HL-60 (cell line): ENCODE data around the gene APOM.

Experiments
- DNase-seq, 2 experiments: peaks; one replicate each; pipeline ENCODE4 v3.0.0-alpha.2; 2010 to 2020; ENCODE audit warnings: low read depth in 1 of 2, low spot score in 1 of 2
- H3K27ac ChIP-seq: fragments of 250-450 bp; sonication (Bioruptor Pico); replicated peaks from 2 replicates; pipeline ENCODE4 v1.5.1; 2020; ENCODE audit warnings: mild to moderate bottlenecking, moderate library complexity
- H3K27me3 ChIP-seq: fragments of 250-450 bp; sonication (Bioruptor Pico); 2 replicates; pipeline ENCODE4 v1.5.1; 2021; ENCODE audit warnings: mild to moderate bottlenecking, moderate library complexity; ENCODE audit not compliant: insufficient read depth, poor library complexity, severe bottlenecking
- H3K4me3 ChIP-seq: replicated peaks from 2 replicates; pipeline ENCODE4 v1.5.1; 2011; ENCODE audit warnings: mild to moderate bottlenecking, control low read depth, low read length; ENCODE audit not compliant: insufficient read depth
- GABPA ChIP-seq: IDR thresholded peaks from 2 replicates; pipeline ENCODE4 v1.6.1; 2012; ENCODE audit warnings: low read depth
- POLR2AphosphoS5 ChIP-seq: IDR thresholded peaks from 2 replicates; pipeline ENCODE4 v1.6.1; 2012; ENCODE audit warnings: low read depth
- REST ChIP-seq: IDR thresholded peaks from 2 replicates; pipeline ENCODE4 v1.6.1; 2012; ENCODE audit warnings: low read depth; ENCODE audit not compliant: insufficient replicate concordance
- SPI1 ChIP-seq: IDR thresholded peaks from 2 replicates; pipeline ENCODE4 v1.6.1; 2012; ENCODE audit warnings: low read depth, mild to moderate bottlenecking, borderline replicate concordance
- TF ChIP-seq, protein P1 (sequence below): IDR thresholded peaks from one replicate; pipeline ENCODE4 v1.5.1; 2011; ENCODE audit warnings: low read length, control low read depth, inconsistent platforms; ENCODE audit not compliant: insufficient read depth

The APOM gene

GRCh38 chr6:31663961-31664789 is 8.5 kb downstream of the APOM start:
- no peak for DNase-seq
- H3K4me3 ChIP-seq = peak overlapping the region; percentile 85
- no peaks in the 10 kb centered on the region for H3K27me3 ChIP-seq
- H3K27ac ChIP-seq = peak overlapping the region; percentile 100
- TF ChIP-seq, protein P1, sequence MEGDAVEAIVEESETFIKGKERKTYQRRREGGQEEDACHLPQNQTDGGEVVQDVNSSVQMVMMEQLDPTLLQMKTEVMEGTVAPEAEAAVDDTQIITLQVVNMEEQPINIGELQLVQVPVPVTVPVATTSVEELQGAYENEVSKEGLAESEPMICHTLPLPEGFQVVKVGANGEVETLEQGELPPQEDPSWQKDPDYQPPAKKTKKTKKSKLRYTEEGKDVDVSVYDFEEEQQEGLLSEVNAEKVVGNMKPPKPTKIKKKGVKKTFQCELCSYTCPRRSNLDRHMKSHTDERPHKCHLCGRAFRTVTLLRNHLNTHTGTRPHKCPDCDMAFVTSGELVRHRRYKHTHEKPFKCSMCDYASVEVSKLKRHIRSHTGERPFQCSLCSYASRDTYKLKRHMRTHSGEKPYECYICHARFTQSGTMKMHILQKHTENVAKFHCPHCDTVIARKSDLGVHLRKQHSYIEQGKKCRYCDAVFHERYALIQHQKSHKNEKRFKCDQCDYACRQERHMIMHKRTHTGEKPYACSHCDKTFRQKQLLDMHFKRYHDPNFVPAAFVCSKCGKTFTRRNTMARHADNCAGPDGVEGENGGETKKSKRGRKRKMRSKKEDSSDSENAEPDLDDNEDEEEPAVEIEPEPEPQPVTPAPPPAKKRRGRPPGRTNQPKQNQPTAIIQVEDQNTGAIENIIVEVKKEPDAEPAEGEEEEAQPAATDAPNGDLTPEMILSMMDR = no peak
- TF ChIP-seq REST = no peak
- TF ChIP-seq POLR2AphosphoS5 = no peak
- TF ChIP-seq GABPA = no peak
- no peak for TF ChIP-seq SPI1

DNA sequence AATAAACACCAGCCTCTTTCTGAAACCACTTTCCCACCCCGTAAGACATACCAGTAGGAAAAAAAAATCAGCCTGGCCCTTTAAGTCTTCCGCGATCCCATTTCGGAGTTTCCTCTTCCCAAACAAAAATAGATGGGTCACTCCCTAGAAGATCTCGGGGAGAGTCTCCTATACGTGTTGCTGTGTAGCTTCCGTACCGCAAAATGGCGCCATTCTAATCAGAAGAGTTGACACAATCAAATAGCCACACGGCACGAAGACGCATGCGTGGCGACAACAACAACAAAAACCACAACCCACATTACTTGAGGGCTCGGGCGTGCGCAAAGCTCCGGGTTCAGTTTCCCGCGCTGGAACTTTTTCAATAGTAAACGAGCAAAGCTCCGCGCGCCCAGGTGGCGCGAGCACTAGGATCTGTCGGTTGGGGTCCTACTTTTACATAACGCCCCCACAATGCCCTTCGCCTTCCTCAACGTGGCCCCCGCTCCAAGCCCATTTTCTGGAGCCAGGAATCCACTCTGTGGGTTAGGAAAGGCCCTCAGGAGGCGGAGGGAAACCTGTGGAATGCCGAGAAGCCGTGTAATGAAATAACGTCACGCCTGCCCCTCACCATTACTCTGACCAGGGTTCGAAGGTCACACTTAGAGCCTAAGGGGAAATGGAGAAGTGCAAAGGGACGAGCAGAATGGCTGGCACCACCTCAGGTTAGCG is 9.3 kb downstream of the APOM start, which contains the start of gene GPANK1:
Gene GPANK1 (minus strand): TSS at position 208 of the 711 bp plus-strand sequence. CDS start 519 bp downstream, outside the sequence.
- peak; percentile 90 to 97 for DNase-seq
- H3K27ac ChIP-seq = peak within 1 kb of the TSS; percentile 100
- TF ChIP-seq, protein P1 = no peak
- TF ChIP-seq REST = peak; percentile 59
- TF ChIP-seq GABPA = 0 out of 2 replicates have a peak, but pooled peaks have one; percentile 30
- peak; percentile 85 for TF ChIP-seq SPI1
- peak; percentile 82 for TF ChIP-seq POLR2AphosphoS5
- no peaks in the 10 kb centered on the region for H3K27me3 ChIP-seq
- peak within 1 kb of the TSS; percentile 85 for H3K4me3 ChIP-seq

DNA sequence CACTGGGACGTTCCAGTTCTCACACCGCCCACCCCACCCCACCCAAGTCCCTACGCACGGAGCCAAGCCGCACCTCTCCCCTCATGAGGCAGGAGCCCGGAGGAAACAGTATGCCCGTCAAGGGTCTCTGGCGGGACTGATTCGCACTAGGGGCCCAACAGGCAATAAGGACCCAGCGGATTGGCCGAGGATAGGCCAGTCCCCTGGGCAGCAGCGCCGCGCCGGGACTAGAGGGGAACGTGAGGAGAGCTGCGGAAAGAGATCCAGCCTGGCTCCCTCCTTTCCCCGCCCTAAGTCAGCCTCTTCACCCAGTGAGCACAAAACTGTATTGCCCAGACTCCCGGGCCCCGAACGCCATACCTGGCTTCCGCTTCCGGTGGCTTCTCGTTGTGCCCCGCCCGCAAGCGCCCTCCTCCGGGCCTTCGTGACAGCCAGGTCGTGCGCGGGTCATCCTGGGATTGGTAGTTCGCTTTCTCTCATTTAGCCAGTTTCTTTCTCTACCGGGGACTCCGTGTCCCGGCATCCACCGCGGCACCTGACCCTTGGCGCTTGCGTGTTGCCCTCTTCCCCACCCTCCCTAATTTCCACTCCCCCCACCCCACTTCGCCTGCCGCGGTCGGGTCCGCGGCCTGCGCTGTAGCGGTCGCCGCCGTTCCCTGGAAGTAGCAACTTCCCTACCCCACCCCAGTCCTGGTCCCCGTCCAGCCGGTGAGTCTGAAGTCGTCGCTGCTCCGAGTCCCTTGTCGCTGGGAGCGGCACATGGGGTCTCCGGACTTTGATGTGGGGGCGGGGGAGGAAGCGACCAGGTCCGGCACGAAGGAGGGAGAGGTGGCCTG is 10.0 kb downstream of the APOM start, which contains the start of gene CSNK2B:
Gene CSNK2B (plus strand): TSS at position 580 of the 836 bp plus-strand sequence. CDS start 752 bp downstream, outside the sequence.
- TF ChIP-seq GABPA = peak; percentile 89
- TF ChIP-seq SPI1 = no peak; the same call in none of the 2 replicates
- peak; percentile 47 for TF ChIP-seq REST
- peak; percentile 53 for TF ChIP-seq POLR2AphosphoS5
- DNase-seq = peak; percentile 98 to 99
- peak within 1 kb of the TSS; percentile 100 for H3K27ac ChIP-seq

More for the DNA sequence above, 10.0 kb downstream of the APOM start, which contains the start of gene CSNK2B:
- H3K4me3 ChIP-seq = peak within 1 kb of the TSS; percentile 85
- no peaks in the 10 kb centered on the region for H3K27me3 ChIP-seq
